ENCODE data around the gene PLIN3. TPM values are rescaled to one million over a fixed set of nuclear protein-coding genes. Genes with fewer than 3 reads are reported as not detected.

PLIN3 gene
- total RNA-seq, 2 experiments from 2014 or later = 81.3 to 115 TPM

- H3K9me3 ChIP-seq (ENCODE audit: low read length) = no peaks in the 10 kb centered on the region
- peak within 1 kb of the TSS; percentile 84 for H3K4me3 ChIP-seq (ENCODE audit: low read depth, low read length, poor library complexity, severe bottlenecking)
- peaks cover 36% of the 10 kb centered on the region for H3K36me3 ChIP-seq (ENCODE audit: insufficient read depth, low read length)
- H3K79me2 ChIP-seq (ENCODE audit: insufficient read depth, low read depth, low read length) = peaks cover 46% of the 10 kb centered on the region
- peak within 1 kb of the TSS; percentile 79 for H3K4me2 ChIP-seq (ENCODE audit: low read length)
- ChIA-PET CTCF (ENCODE audit: unreplicated experiment) (interaction anchor here (0.5 to 1.6 kb wide), 10 partner anchors 9 to 908 kb away, joined by 3 to 11 read pairs (median 4); partner anchors contain the start of gene PLIN3), POLR2A (interaction anchor here (0.6 to 1.5 kb wide), 8 partner anchors 9 to 98 kb away, joined by 3 to 8 read pairs (median 4); no protein-coding TSS in a partner anchor)
- peak within 1 kb of the TSS; percentile 50 for H3K27ac ChIP-seq (ENCODE audit: low read depth, low read length, poor library complexity, severe bottlenecking)
- no TSS peak for BruUV-seq (replicated peaks)
- TF ChIP-seq, protein P1, sequence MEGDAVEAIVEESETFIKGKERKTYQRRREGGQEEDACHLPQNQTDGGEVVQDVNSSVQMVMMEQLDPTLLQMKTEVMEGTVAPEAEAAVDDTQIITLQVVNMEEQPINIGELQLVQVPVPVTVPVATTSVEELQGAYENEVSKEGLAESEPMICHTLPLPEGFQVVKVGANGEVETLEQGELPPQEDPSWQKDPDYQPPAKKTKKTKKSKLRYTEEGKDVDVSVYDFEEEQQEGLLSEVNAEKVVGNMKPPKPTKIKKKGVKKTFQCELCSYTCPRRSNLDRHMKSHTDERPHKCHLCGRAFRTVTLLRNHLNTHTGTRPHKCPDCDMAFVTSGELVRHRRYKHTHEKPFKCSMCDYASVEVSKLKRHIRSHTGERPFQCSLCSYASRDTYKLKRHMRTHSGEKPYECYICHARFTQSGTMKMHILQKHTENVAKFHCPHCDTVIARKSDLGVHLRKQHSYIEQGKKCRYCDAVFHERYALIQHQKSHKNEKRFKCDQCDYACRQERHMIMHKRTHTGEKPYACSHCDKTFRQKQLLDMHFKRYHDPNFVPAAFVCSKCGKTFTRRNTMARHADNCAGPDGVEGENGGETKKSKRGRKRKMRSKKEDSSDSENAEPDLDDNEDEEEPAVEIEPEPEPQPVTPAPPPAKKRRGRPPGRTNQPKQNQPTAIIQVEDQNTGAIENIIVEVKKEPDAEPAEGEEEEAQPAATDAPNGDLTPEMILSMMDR (conservative IDR thresholded peaks at IDR 0.05; ENCODE audit: low read length) = peak; percentile 99
- no peak for TF ChIP-seq EZH2phosphoT487 (IDR thresholded peaks at IDR 0.05; ENCODE audit: borderline replicate concordance, low read depth, low read length)
- peak; percentile 100 for DNase-seq (ENCODE audit: low spot score)
- H2AFZ ChIP-seq (ENCODE audit: low read length) = peak within 1 kb of the TSS; percentile 89
- no peaks in the 10 kb centered on the region for H4K20me1 ChIP-seq (ENCODE audit: insufficient read depth, low read length)
- no peaks in the 10 kb centered on the region for H3K9me2 ChIP-seq (ENCODE audit: insufficient read depth, low read length)
- intact Hi-C loops (cut with micrococcal nuclease; ENCODE audit: unreplicated experiment) = loop anchor here (1.0 to 10.0 kb wide), 4 partner anchors 59 to 387 kb away; partner anchors contain the start of genes CHAF1A, MYDGF and SH3GL1
- H3K4me1 ChIP-seq (ENCODE audit: insufficient read depth, low read length, poor library complexity, severe bottlenecking) = peaks cover 39% of the 10 kb centered on the region
Observed at GRCh38 chr19:4791183-4792018, 76.1 kb downstream of the PLIN3 start, which contains the start of gene FEM1A. Gene FEM1A (plus strand): TSS chr19:4791734. CDS start chr19:4791855, 121 bp downstream.

Other genes starting within 250 kb of the PLIN3 start
- gene TNFAIP8L1, start 228.2 kb downstream of the PLIN3 start, total RNA-seq (2014; rRNA removed; shearing (Covaris generic)) = 9.0 and 10.0 TPM in 2 replicates
- gene TNFAIP8L1, start 228.2 kb downstream of the PLIN3 start, total RNA-seq (2022) = 22.7 and 24.3 TPM in 2 replicates
- gene MYDGF, start 197.3 kb downstream of the PLIN3 start, total RNA-seq (2014; rRNA removed; shearing (Covaris generic)) = 73.3 and 76.0 TPM in 2 replicates
- gene MYDGF, start 197.3 kb downstream of the PLIN3 start, total RNA-seq (2022) = 65.0 and 77.3 TPM in 2 replicates
- 25.5 and 40.2 TPM in 2 replicates for gene DPP9, start 143.8 kb downstream of the PLIN3 start, total RNA-seq (2014; rRNA removed; shearing (Covaris generic))
- gene DPP9, start 143.8 kb downstream of the PLIN3 start, total RNA-seq (2022) = 56.7 and 63.8 TPM in 2 replicates
- gene FEM1A, start 75.9 kb downstream of the PLIN3 start, total RNA-seq (2014; rRNA removed; shearing (Covaris generic)) = 11.5 and 17.5 TPM in 2 replicates
- gene FEM1A, start 75.9 kb downstream of the PLIN3 start, total RNA-seq (2022) = 14.3 and 15.8 TPM in 2 replicates
- 4.9 and 6.8 TPM in 2 replicates for gene TICAM1, start 36.0 kb downstream of the PLIN3 start, total RNA-seq (2014; rRNA removed; shearing (Covaris generic))
- gene TICAM1, start 36.0 kb downstream of the PLIN3 start, total RNA-seq (2022) = 26.7 and 28.9 TPM in 2 replicates
- not detected in 2 replicates for gene ARRDC5, start 35.2 kb upstream of the PLIN3 start, total RNA-seq (2014; rRNA removed; shearing (Covaris generic))
- not detected in 2 replicates for gene ARRDC5, start 35.2 kb upstream of the PLIN3 start, total RNA-seq (2022)
- gene UHRF1, start 41.8 kb upstream of the PLIN3 start, total RNA-seq (2014; rRNA removed; shearing (Covaris generic)) = 141 and 155 TPM in 2 replicates
- 172 and 186 TPM in 2 replicates for gene UHRF1, start 41.8 kb upstream of the PLIN3 start, total RNA-seq (2022)
- gene KDM4B, start 101.4 kb upstream of the PLIN3 start, total RNA-seq (2014; rRNA removed; shearing (Covaris generic)) = 14.2 and 24.3 TPM in 2 replicates
- 36.3 and 44.2 TPM in 2 replicates for gene KDM4B, start 101.4 kb upstream of the PLIN3 start, total RNA-seq (2022)